Measurements from ENCODE around the gene ATCAY. TPM values are rescaled to one million over a fixed set of nuclear protein-coding genes. Genes with fewer than 3 reads are reported as not detected.

The ATCAY gene
- polyA plus RNA-seq, 2 of the 4 experiments (the other 2 are of a cell fraction), result 0.06 TPM; not detected in 1

- TF ChIP-seq REST (IDR thresholded peaks at IDR 0.05) (no peak), FOSB (CRISPR knock-in tag; IDR thresholded peaks at IDR 0.05) (no peak), ATOH8 (CRISPR knock-in tag; IDR thresholded peaks at IDR 0.05; ENCODE audit: low read depth) (no peak), RCOR1 (IDR thresholded peaks at IDR 0.05; ENCODE audit: low read depth, low read length) (no peak), MAZ (IDR thresholded peaks at IDR 0.05; ENCODE audit: borderline replicate concordance, low read depth, low read length) (no peak), HOXB13 (CRISPR knock-in tag; IDR thresholded peaks at IDR 0.05; ENCODE audit: low read depth) (no peak), ZC3H11A (IDR thresholded peaks at IDR 0.05) (no peak), RFX5 (IDR thresholded peaks at IDR 0.05) (no peak), HEYL (CRISPR knock-in tag; IDR thresholded peaks at IDR 0.05) (no peak), CBX2 (IDR thresholded peaks at IDR 0.05; ENCODE audit: borderline replicate concordance, low read depth) (no peak), BCL3 (IDR thresholded peaks at IDR 0.05) (no peak), E2F6 (IDR thresholded peaks at IDR 0.05; ENCODE audit: borderline replicate concordance, low read depth) (no peak), RNF2 (IDR thresholded peaks at IDR 0.05; ENCODE audit: borderline replicate concordance, low read depth) (no peak), HOXB5 (CRISPR knock-in tag; IDR thresholded peaks at IDR 0.05) (no peak)
- CTCF ChIA-PET, result interaction anchor here (0.6 kb wide), 1 partner anchor 88 kb away, joined by 4 read pairs; no protein-coding TSS in a partner anchor
- no peak for FAIRE-seq
Measured at GRCh38 chr19:3882041-3882384, 1.5 kb downstream of the ATCAY start.

GRCh38 chr19:3890591-3890990, 10.1 kb downstream of the ATCAY start:
- no peaks in the 10 kb centered on the region for H3K9me3 ChIP-seq
- no peak overlapping the region for H3K4me3 ChIP-seq
- H3K4me2 ChIP-seq, result no peak overlapping the region
- H3K4me1 ChIP-seq, result no peaks in the 10 kb centered on the region
- ATAC-seq (no peak), FAIRE-seq (no peak), DNase-seq (ENCODE audit: low read depth in 1 of 2, low spot score in 1 of 2) (no peak)
- POLR2A ChIA-PET, result no interaction called here
- H3K27ac ChIP-seq, result no peak overlapping the region
- WGBS (ENCODE audit: missing lambda C conversion rate), result 80% methylated on average over 17 of the region's 17 CpGs
- CTCF ChIA-PET, result interaction anchor here (0.9 to 1.7 kb wide), 2 partner anchors 21 to 27 kb away, joined by 3 to 4 read pairs; no protein-coding TSS in a partner anchor
- TF ChIP-seq NFE2L2 (conservative IDR thresholded peaks at IDR 0.05; ENCODE audit: low read length) (no peak), TFCP2L1 (CRISPR knock-in tag; IDR thresholded peaks at IDR 0.05) (no peak), ATOH8 (CRISPR knock-in tag; IDR thresholded peaks at IDR 0.05; ENCODE audit: low read depth) (no peak), ELK1 (IDR thresholded peaks at IDR 0.05; ENCODE audit: low read depth, low read length) (no peak), NPAS2 (CRISPR knock-in tag; IDR thresholded peaks at IDR 0.05; ENCODE audit: borderline replicate concordance) (no peak), RAD21 (conservative IDR thresholded peaks at IDR 0.05 in 1 of 2, IDR thresholded peaks at IDR 0.05 in 1 of 2) (no peak), MAFK (IDR thresholded peaks at IDR 0.05; ENCODE audit: partially characterized antibody) (no peak), HMGXB4 (CRISPR knock-in tag; IDR thresholded peaks at IDR 0.05; ENCODE audit: borderline replicate concordance) (no peak), KDM1A (IDR thresholded peaks at IDR 0.05; ENCODE audit: low read depth) (no peak), USF2 (IDR thresholded peaks at IDR 0.05) (no peak), SREBF2 (IDR thresholded peaks at IDR 0.05) (no peak), EHMT2 (IDR thresholded peaks at IDR 0.05; ENCODE audit: low read depth) (no peak), TP53 (CRISPR knock-in tag; IDR thresholded peaks at IDR 0.05) (no peak)

More at GRCh38 chr19:3882041-3882384, 1.5 kb downstream of the ATCAY start:
- no peaks in the 10 kb centered on the region for H3K9me3 ChIP-seq
- 34% methylated on average over 6 of the region's 6 CpGs for WGBS (ENCODE audit: missing lambda C conversion rate)
- H3K4me1 ChIP-seq, result no peaks in the 10 kb centered on the region
- POLR2A ChIA-PET, result no interaction called here
- no peak overlapping the region for H3K27ac ChIP-seq
- no peak for ATAC-seq
- no peak for DNase-seq (ENCODE audit: low read depth in 1 of 2, low spot score in 1 of 2)
- peak overlapping the region; percentile 49; the same call in 1 of the 3 replicates for H3K4me2 ChIP-seq
- H3K4me3 ChIP-seq, result no peak overlapping the region

All from A549 (cell line).